WTC11 (cell line): ENCODE measurements around the gene CSF1R. TPM values are rescaled to one million over a fixed set of nuclear protein-coding genes. Genes with fewer than 3 reads are reported as not detected.

Experiments used
- ATAC-seq: fragments of 200-7000 bp; cut with Tn5 transposase; 2 replicates; pipeline ENCODE4 v1.10.0; 2021; ENCODE audit warnings: mild to moderate bottlenecking, moderate library complexity
- CTCF ChIA-PET: fragments of 300-600 bp; sonication (Branson Sonifier 250); formaldehyde crosslinking; loops from one replicate; lab custom pipeline; 2021; ENCODE audit warnings: antibody characterized with exemption; lab: Charles Lee
- POLR2A ChIA-PET: fragments of 350-600 bp; sonication (Branson Sonifier 250); formaldehyde crosslinking; loops from one replicate; lab custom pipeline; 2021; ENCODE audit warnings: antibody characterized with exemption; lab: Charles Lee
- DNase-seq: peaks from one replicate; pipeline ENCODE4 v3.0.0; 2021; ENCODE audit warnings: low spot score
- H3K27ac Mint-ChIP-seq: 2 replicates; pipeline ENCODE4 v1.8.0; 2021; ENCODE audit warnings: mixed read lengths
- H3K27me3 Mint-ChIP-seq: 2 replicates; pipeline ENCODE4 v1.8.0; 2021; ENCODE audit warnings: low read depth, mild to moderate bottlenecking, moderate library complexity, mixed read lengths
- H3K36me3 Mint-ChIP-seq: 2 replicates; pipeline ENCODE4 v1.8.0; 2021; ENCODE audit warnings: mixed read lengths
- H3K4me1 Mint-ChIP-seq: 2 replicates; pipeline ENCODE4 v1.8.0; 2022; ENCODE audit warnings: mixed read lengths
- H3K4me3 Mint-ChIP-seq: 2 replicates; pipeline ENCODE4 v1.8.0; 2021; ENCODE audit warnings: mild to moderate bottlenecking, moderate library complexity, mixed read lengths
- H3K9me3 Mint-ChIP-seq: 2 replicates; pipeline ENCODE4 v1.8.0; 2021; ENCODE audit warnings: mixed read lengths
- ATF3 ChIP-seq: sonication (generic); formaldehyde crosslinking; conservative IDR thresholded peaks from 2 replicates; pipeline ENCODE4 v1.8.1; 2022; ENCODE audit warnings: mild to moderate bottlenecking, missing genetic modification reagents
- ATF6 ChIP-seq: sonication (generic); formaldehyde crosslinking; IDR thresholded peaks from 2 replicates; pipeline ENCODE4 v1.8.1; 2023; ENCODE audit warnings: mild to moderate bottlenecking, missing genetic modification reagents
- ESRRA ChIP-seq: sonication (generic); formaldehyde crosslinking; IDR thresholded peaks from 2 replicates; pipeline ENCODE4 v1.8.1; 2022; ENCODE audit warnings: mild to moderate bottlenecking, missing genetic modification reagents, borderline replicate concordance
- FOXJ3 ChIP-seq: sonication (generic); formaldehyde crosslinking; IDR thresholded peaks from 2 replicates; pipeline ENCODE4 v1.9.0; 2021; ENCODE audit warnings: missing genetic modification reagents, mild to moderate bottlenecking, borderline replicate concordance
- HMGA2 ChIP-seq: fragments of 250-450 bp; sonication (Bioruptor Pico); IDR thresholded peaks from 2 replicates; pipeline ENCODE4 v1.4.0; 2021; ENCODE audit warnings: mild to moderate bottlenecking, moderate library complexity
- JAZF1 ChIP-seq: fragments of 250-450 bp; sonication (Bioruptor Pico); IDR thresholded peaks from 2 replicates; pipeline ENCODE4 v1.9.0; 2021; ENCODE audit warnings: moderate library complexity, mild to moderate bottlenecking, inconsistent platforms
- NFE2L1 ChIP-seq: sonication (generic); formaldehyde crosslinking; IDR thresholded peaks from 2 replicates; pipeline ENCODE4 v1.8.1; 2023; ENCODE audit warnings: missing genetic modification reagents
- SP1 ChIP-seq: sonication (generic); formaldehyde crosslinking; conservative IDR thresholded peaks from 2 replicates; pipeline ENCODE4 v1.8.1; 2022; ENCODE audit warnings: missing genetic modification reagents
- ZNF121 ChIP-seq: sonication (generic); formaldehyde crosslinking; IDR thresholded peaks from 2 replicates; pipeline ENCODE4 v1.8.0; 2023; ENCODE audit warnings: missing genetic modification reagents
- ZNF138 ChIP-seq: sonication (generic); formaldehyde crosslinking; conservative IDR thresholded peaks from 2 replicates; pipeline ENCODE4 v1.8.1; 2022; ENCODE audit warnings: mild to moderate bottlenecking, moderate library complexity, missing genetic modification reagents
- ZNF219 ChIP-seq: sonication (generic); formaldehyde crosslinking; IDR thresholded peaks from 2 replicates; pipeline ENCODE4 v1.8.0; 2023; ENCODE audit warnings: missing genetic modification reagents, mild to moderate bottlenecking, borderline replicate concordance
- ZNF232 ChIP-seq: sonication (generic); formaldehyde crosslinking; IDR thresholded peaks from 2 replicates; pipeline ENCODE4 v1.8.0; 2022; ENCODE audit warnings: mild to moderate bottlenecking, missing genetic modification reagents
- ZNF396 ChIP-seq: fragments of 250-450 bp; sonication (Bioruptor Pico); IDR thresholded peaks from 2 replicates; pipeline ENCODE4 v1.8.0; 2021; ENCODE audit warnings: mild to moderate bottlenecking, moderate library complexity, borderline replicate concordance
- ZNF416 ChIP-seq: fragments of 250-450 bp; sonication (Bioruptor Pico); IDR thresholded peaks from 2 replicates; pipeline ENCODE4 v1.9.0; 2021; ENCODE audit warnings: mild to moderate bottlenecking, inconsistent platforms
- total RNA-seq: library from RNA; stranded (reverse); gene quantifications from 3 replicates; pipeline ENCODE4 v1.2.3, GENCODE V29; 2021
- TF ChIP-seq, protein P1 (sequence below): sonication (generic); formaldehyde crosslinking; IDR thresholded peaks from 2 replicates; pipeline ENCODE4 v1.8.0; 2023; ENCODE audit warnings: missing genetic modification reagents, mild to moderate bottlenecking, borderline replicate concordance
- TF ChIP-seq, protein P2 (sequence below): fragments of 250-450 bp; sonication (Bioruptor Pico); IDR thresholded peaks from 2 replicates; pipeline ENCODE4 v2.1.2; 2022; ENCODE audit warnings: mild to moderate bottlenecking, moderate library complexity
- TF ChIP-seq, protein P3 (sequence below): fragments of 250-450 bp; sonication (Bioruptor Pico); IDR thresholded peaks from 2 replicates; pipeline ENCODE4 v1.8.0; 2021; ENCODE audit warnings: mild to moderate bottlenecking
- TF ChIP-seq, protein P4 (sequence below): fragments of 250-450 bp; sonication (Bioruptor Pico); IDR thresholded peaks from 2 replicates; pipeline ENCODE4 v1.9.0; 2021; ENCODE audit warnings: mild to moderate bottlenecking

CSF1R gene
- total RNA-seq, 1 experiment from 2014 or later: 0.20 TPM

- DNase-seq: no peak
- Mint-ChIP-seq H3K27ac (no peak overlapping the region), H3K4me3 (no peak overlapping the region)
- TF ChIP-seq, protein P1, sequence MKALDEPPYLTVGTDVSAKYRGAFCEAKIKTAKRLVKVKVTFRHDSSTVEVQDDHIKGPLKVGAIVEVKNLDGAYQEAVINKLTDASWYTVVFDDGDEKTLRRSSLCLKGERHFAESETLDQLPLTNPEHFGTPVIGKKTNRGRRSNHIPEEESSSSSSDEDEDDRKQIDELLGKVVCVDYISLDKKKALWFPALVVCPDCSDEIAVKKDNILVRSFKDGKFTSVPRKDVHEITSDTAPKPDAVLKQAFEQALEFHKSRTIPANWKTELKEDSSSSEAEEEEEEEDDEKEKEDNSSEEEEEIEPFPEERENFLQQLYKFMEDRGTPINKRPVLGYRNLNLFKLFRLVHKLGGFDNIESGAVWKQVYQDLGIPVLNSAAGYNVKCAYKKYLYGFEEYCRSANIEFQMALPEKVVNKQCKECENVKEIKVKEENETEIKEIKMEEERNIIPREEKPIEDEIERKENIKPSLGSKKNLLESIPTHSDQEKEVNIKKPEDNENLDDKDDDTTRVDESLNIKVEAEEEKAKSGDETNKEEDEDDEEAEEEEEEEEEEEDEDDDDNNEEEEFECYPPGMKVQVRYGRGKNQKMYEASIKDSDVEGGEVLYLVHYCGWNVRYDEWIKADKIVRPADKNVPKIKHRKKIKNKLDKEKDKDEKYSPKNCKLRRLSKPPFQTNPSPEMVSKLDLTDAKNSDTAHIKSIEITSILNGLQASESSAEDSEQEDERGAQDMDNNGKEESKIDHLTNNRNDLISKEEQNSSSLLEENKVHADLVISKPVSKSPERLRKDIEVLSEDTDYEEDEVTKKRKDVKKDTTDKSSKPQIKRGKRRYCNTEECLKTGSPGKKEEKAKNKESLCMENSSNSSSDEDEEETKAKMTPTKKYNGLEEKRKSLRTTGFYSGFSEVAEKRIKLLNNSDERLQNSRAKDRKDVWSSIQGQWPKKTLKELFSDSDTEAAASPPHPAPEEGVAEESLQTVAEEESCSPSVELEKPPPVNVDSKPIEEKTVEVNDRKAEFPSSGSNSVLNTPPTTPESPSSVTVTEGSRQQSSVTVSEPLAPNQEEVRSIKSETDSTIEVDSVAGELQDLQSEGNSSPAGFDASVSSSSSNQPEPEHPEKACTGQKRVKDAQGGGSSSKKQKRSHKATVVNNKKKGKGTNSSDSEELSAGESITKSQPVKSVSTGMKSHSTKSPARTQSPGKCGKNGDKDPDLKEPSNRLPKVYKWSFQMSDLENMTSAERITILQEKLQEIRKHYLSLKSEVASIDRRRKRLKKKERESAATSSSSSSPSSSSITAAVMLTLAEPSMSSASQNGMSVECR (CRISPR knock-in tag): no peak
- no peak for TF ChIP-seq NFE2L1 (CRISPR knock-in tag)
- no peak for TF ChIP-seq ZNF219 (CRISPR knock-in tag)
- no peak for TF ChIP-seq HMGA2
- TF ChIP-seq ZNF121 (CRISPR knock-in tag): no peak
- TF ChIP-seq ZNF138 (CRISPR knock-in tag): no peak
- TF ChIP-seq ATF3 (CRISPR knock-in tag): no peak
- no peak for TF ChIP-seq ZNF396 (CRISPR knock-in tag)
- TF ChIP-seq ZNF416 (CRISPR knock-in tag): no peak
- TF ChIP-seq, protein P2, sequence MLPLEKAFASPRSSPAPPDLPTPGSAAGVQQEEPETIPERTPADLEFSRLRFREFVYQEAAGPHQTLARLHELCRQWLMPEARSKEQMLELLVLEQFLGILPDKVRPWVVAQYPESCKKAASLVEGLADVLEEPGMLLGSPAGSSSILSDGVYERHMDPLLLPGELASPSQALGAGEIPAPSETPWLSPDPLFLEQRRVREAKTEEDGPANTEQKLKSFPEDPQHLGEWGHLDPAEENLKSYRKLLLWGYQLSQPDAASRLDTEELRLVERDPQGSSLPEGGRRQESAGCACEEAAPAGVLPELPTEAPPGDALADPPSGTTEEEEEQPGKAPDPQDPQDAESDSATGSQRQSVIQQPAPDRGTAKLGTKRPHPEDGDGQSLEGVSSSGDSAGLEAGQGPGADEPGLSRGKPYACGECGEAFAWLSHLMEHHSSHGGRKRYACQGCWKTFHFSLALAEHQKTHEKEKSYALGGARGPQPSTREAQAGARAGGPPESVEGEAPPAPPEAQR (CRISPR knock-in tag): no peak
- no peak for TF ChIP-seq SP1 (CRISPR knock-in tag)
- no peak for TF ChIP-seq JAZF1
- TF ChIP-seq ATF6 (CRISPR knock-in tag): no peak
- TF ChIP-seq, all 79 proteins: peak for 0
- Mint-ChIP-seq H3K4me1 (no peaks in the 10 kb centered on the region), H3K27me3 (no peaks in the 10 kb centered on the region), H3K9me3 (no peaks in the 10 kb centered on the region), H3K36me3 (no peaks in the 10 kb centered on the region)
- ChIA-PET POLR2A (no interaction called here), CTCF (interaction anchor here (1.0 to 1.6 kb wide), 3 partner anchors 51 to 105 kb away, joined by 3 to 7 read pairs (median 5); no protein-coding TSS in a partner anchor)
- ATAC-seq: no peak
Measured at GRCh38 chr5:150070821-150071220, 15.5 kb downstream of the CSF1R start.

- Mint-ChIP-seq H3K27ac (no peak overlapping the region), H3K27me3 (no peaks in the 10 kb centered on the region), H3K36me3 (no peaks in the 10 kb centered on the region), H3K4me3 (no peak overlapping the region), H3K9me3 (no peaks in the 10 kb centered on the region), H3K4me1 (no peaks in the 10 kb centered on the region)
- ChIA-PET CTCF (interaction anchor here (1.0 to 3.0 kb wide), 6 partner anchors 40 to 111 kb away, joined by 3 to 7 read pairs (median 4); no protein-coding TSS in a partner anchor), POLR2A (no interaction called here)
- peak; percentile 25 for DNase-seq
- peak; percentile 45 for ATAC-seq
- TF ChIP-seq, protein P3, sequence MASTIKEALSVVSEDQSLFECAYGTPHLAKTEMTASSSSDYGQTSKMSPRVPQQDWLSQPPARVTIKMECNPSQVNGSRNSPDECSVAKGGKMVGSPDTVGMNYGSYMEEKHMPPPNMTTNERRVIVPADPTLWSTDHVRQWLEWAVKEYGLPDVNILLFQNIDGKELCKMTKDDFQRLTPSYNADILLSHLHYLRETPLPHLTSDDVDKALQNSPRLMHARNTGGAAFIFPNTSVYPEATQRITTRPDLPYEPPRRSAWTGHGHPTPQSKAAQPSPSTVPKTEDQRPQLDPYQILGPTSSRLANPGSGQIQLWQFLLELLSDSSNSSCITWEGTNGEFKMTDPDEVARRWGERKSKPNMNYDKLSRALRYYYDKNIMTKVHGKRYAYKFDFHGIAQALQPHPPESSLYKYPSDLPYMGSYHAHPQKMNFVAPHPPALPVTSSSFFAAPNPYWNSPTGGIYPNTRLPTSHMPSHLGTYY (CRISPR knock-in tag): no peak
- TF ChIP-seq ZNF232 (CRISPR knock-in tag): no peak
- no peak for TF ChIP-seq FOXJ3
- TF ChIP-seq ESRRA (CRISPR knock-in tag): no peak
- TF ChIP-seq, protein P2 (CRISPR knock-in tag): no peak
- TF ChIP-seq, protein P4, sequence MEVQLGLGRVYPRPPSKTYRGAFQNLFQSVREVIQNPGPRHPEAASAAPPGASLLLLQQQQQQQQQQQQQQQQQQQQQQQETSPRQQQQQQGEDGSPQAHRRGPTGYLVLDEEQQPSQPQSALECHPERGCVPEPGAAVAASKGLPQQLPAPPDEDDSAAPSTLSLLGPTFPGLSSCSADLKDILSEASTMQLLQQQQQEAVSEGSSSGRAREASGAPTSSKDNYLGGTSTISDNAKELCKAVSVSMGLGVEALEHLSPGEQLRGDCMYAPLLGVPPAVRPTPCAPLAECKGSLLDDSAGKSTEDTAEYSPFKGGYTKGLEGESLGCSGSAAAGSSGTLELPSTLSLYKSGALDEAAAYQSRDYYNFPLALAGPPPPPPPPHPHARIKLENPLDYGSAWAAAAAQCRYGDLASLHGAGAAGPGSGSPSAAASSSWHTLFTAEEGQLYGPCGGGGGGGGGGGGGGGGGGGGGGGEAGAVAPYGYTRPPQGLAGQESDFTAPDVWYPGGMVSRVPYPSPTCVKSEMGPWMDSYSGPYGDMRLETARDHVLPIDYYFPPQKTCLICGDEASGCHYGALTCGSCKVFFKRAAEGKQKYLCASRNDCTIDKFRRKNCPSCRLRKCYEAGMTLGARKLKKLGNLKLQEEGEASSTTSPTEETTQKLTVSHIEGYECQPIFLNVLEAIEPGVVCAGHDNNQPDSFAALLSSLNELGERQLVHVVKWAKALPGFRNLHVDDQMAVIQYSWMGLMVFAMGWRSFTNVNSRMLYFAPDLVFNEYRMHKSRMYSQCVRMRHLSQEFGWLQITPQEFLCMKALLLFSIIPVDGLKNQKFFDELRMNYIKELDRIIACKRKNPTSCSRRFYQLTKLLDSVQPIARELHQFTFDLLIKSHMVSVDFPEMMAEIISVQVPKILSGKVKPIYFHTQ: no peak
- no peak for TF ChIP-seq HMGA2
- no peak for TF ChIP-seq ZNF121 (CRISPR knock-in tag)
Measured at GRCh38 chr5:150069672-150070627, 16.4 kb downstream of the CSF1R start.
